ENCODE measurements around the gene CKS1B. TPM values are rescaled to one million over a fixed set of nuclear protein-coding genes. Genes with fewer than 3 reads are reported as not detected.

CKS1B gene
- polyA plus RNA-seq, 4 donors = 63.7 to 117 (median 75.6) TPM

- no peak for FAIRE-seq
- Histone ChIP-seq H3K36me3 (ENCODE audit: control insufficient read depth in 3 of 3, insufficient read depth in 2 of 3, low read depth in 1 of 3, low read length in 3 of 3) (peaks cover 6 to 95% (median 17%) of the 10 kb centered on the region in 3 donors), H3K27ac (ENCODE audit: low read depth in 1 of 3, low read length in 2 of 3) (peak overlapping the region; percentile 50 to 95 (median 84))
Observed at GRCh38 chr1:155012776-155013602, 38.5 kb downstream of the CKS1B start.

DNA sequence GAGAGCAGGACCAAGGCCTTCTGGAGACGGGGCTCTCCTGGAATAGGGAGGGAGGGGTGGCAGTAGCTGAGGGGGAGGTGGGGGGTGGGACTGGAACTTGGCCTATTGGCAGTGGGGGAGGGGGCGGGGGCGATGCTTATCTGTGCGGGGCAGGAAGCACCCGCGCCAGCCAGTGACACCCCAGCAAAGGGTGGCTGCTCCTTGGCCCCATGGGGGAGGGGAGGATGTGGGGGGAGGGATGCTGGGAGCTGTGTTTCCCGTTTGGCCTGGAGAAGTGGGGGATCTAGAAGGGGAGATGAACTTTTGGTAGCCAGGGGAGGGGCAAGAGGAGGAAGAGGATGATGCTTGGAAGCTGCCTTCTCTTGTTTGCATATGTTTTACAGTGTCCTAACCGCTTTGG, 39.2 kb downstream of the CKS1B start:
- FAIRE-seq (no peak), DNase-seq (peak in 1 of 2 donors; percentile 71)
- 7 to 35% (median 32%) methylated on average over 8 of the region's 8 CpGs for WGBS, 3 donors
- H3K27ac ChIP-seq (ENCODE audit: low read depth in 1 of 3, low read length in 2 of 3) = peak overlapping the region; percentile 48 to 95 (median 84)
- H3K4me1 ChIP-seq (ENCODE audit: control insufficient read depth in 3 of 3, insufficient read depth in 2 of 3, low read depth in 1 of 3, low read length in 2 of 3) = peaks cover 2 to 71% (median 33%) of the 10 kb centered on the region in 3 donors
- H3K27me3 ChIP-seq (ENCODE audit: control insufficient read depth in 3 of 3, insufficient read depth in 3 of 3, low read length in 3 of 3) = no peaks in the 10 kb centered on the region
- no peaks in the 10 kb centered on the region for H3K9me3 ChIP-seq (ENCODE audit: control insufficient read depth in 2 of 2, insufficient read depth in 1 of 2, low read depth in 1 of 2, low read length in 1 of 2)
- peaks cover 6 to 95% (median 22%) of the 10 kb centered on the region in 3 donors for H3K36me3 ChIP-seq (ENCODE audit: control insufficient read depth in 3 of 3, insufficient read depth in 2 of 3, low read depth in 1 of 3, low read length in 3 of 3)
- no peak overlapping the region for H3K4me3 ChIP-seq (ENCODE audit: low read depth in 1 of 3, low read length in 3 of 3)

More at GRCh38 chr1:155012776-155013602, 38.5 kb downstream of the CKS1B start:
- WGBS, 3 donors = 22 to 55% (median 46%) methylated on average over 3 of the region's 3 CpGs
- Histone ChIP-seq H3K27me3 (ENCODE audit: control insufficient read depth in 3 of 3, insufficient read depth in 3 of 3, low read length in 3 of 3) (no peaks in the 10 kb centered on the region), H3K4me3 (ENCODE audit: low read depth in 1 of 3, low read length in 3 of 3) (no peak overlapping the region), H3K9me3 (ENCODE audit: control insufficient read depth in 2 of 2, insufficient read depth in 1 of 2, low read depth in 1 of 2, low read length in 1 of 2) (no peaks in the 10 kb centered on the region), H3K4me1 (ENCODE audit: control insufficient read depth in 3 of 3, insufficient read depth in 2 of 3, low read depth in 1 of 3, low read length in 2 of 3) (peaks cover 2 to 75% (median 33%) of the 10 kb centered on the region in 3 donors)
- DNase-seq = peak in 1 of 2 donors; percentile 68

- H3K36me3 ChIP-seq (ENCODE audit: control insufficient read depth in 3 of 3, insufficient read depth in 2 of 3, low read depth in 1 of 3, low read length in 3 of 3) = peaks cover 6 to 91% (median 22%) of the 10 kb centered on the region in 3 donors
Observed at GRCh38 chr1:155014709-155015508, 40.4 kb downstream of the CKS1B start.

DNA sequence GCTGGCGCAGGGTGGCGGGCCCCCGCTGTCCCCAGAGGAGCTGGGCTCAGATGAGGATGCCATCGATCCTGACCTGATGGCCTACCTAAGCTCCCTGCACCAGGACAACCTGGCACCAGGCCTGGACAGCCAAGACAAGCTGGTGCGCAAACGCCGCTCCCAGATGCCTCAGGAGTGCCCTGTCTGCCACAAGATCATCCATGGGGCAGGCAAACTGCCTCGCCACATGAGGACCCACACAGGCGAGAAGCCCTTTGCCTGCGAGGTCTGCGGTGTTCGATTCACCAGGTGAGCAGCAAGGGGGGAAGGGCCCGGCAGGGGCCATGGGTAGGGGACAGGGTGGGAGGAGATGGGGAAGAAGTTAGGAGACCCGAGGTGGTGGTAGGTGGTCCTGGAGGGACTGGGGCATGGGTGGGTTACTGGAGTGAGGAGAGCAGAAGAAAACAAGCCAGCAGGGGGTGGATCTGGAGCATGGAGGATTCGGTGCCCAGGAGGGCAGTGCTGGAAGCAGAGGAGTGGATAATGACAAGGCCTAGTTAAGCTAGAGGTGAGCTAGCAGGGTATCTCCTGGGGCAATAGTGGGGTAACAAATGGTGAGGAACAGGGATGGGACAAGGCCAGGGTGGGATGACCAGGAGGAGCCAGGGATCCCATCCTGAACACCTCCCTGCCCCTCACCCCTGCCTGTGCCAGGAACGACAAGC, 41.2 kb downstream of the CKS1B start:
- no peak for FAIRE-seq
- Histone ChIP-seq H3K36me3 (ENCODE audit: control insufficient read depth in 3 of 3, insufficient read depth in 2 of 3, low read depth in 1 of 3, low read length in 3 of 3) (peaks cover 6 to 84% (median 22%) of the 10 kb centered on the region in 3 donors), H3K9me3 (ENCODE audit: control insufficient read depth in 2 of 2, insufficient read depth in 1 of 2, low read depth in 1 of 2, low read length in 1 of 2) (no peaks in the 10 kb centered on the region), H3K4me1 (ENCODE audit: control insufficient read depth in 3 of 3, insufficient read depth in 2 of 3, low read depth in 1 of 3, low read length in 2 of 3) (peaks cover 2 to 51% (median 31%) of the 10 kb centered on the region in 3 donors), H3K27me3 (ENCODE audit: control insufficient read depth in 3 of 3, insufficient read depth in 3 of 3, low read length in 3 of 3) (no peaks in the 10 kb centered on the region), H3K27ac (ENCODE audit: low read depth in 1 of 3, low read length in 2 of 3) (peak overlapping the region in 2 of 3 donors; percentile 83 to 99), H3K4me3 (ENCODE audit: low read depth in 1 of 3, low read length in 3 of 3) (no peak overlapping the region)
- DNase-seq = no peak
- WGBS, 3 donors = 69 to 80% (median 74%) methylated on average over 16 of the region's 16 CpGs

More at GRCh38 chr1:155014709-155015508, 40.4 kb downstream of the CKS1B start:
- WGBS, 3 donors = 87 to 90% (median 88%) methylated on average over 30 to 31 of the region's 31 CpGs
- Histone ChIP-seq H3K4me3 (ENCODE audit: low read depth in 1 of 3, low read length in 3 of 3) (no peak overlapping the region), H3K9me3 (ENCODE audit: control insufficient read depth in 2 of 2, insufficient read depth in 1 of 2, low read depth in 1 of 2, low read length in 1 of 2) (no peaks in the 10 kb centered on the region), H3K27me3 (ENCODE audit: control insufficient read depth in 3 of 3, insufficient read depth in 3 of 3, low read length in 3 of 3) (no peaks in the 10 kb centered on the region), H3K27ac (ENCODE audit: low read depth in 1 of 3, low read length in 2 of 3) (peak overlapping the region in 2 of 3 donors; percentile 5 to 99), H3K4me1 (ENCODE audit: control insufficient read depth in 3 of 3, insufficient read depth in 2 of 3, low read depth in 1 of 3, low read length in 2 of 3) (peaks cover 2 to 58% (median 33%) of the 10 kb centered on the region in 3 donors)
- DNase-seq (no peak), FAIRE-seq (no peak)

DNA sequence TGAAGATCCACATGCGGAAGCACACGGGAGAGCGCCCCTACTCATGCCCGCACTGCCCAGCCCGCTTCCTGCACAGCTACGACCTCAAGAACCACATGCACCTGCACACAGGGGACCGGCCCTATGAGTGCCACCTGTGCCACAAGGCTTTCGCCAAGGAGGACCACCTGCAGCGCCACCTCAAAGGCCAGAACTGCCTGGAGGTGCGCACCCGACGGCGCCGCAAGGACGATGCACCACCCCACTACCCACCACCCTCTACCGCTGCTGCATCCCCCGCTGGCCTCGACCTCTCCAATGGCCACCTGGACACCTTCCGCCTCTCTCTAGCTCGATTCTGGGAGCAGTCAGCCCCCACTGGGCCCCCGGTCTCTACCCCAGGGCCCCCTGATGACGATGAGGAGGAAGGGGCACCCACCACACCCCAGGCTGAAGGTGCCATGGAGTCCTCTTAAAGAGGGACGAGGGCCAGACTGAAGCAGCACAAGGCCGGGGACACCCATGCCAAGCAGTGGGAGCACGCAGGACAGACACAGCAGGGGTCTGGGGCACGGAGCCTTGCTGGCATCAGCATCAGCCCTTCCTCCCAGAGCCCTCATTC, 41.9 kb downstream of the CKS1B start:
- H3K4me1 ChIP-seq (ENCODE audit: control insufficient read depth in 3 of 3, insufficient read depth in 2 of 3, low read depth in 1 of 3, low read length in 2 of 3) = peaks cover 2 to 44% (median 25%) of the 10 kb centered on the region in 3 donors

DNA sequence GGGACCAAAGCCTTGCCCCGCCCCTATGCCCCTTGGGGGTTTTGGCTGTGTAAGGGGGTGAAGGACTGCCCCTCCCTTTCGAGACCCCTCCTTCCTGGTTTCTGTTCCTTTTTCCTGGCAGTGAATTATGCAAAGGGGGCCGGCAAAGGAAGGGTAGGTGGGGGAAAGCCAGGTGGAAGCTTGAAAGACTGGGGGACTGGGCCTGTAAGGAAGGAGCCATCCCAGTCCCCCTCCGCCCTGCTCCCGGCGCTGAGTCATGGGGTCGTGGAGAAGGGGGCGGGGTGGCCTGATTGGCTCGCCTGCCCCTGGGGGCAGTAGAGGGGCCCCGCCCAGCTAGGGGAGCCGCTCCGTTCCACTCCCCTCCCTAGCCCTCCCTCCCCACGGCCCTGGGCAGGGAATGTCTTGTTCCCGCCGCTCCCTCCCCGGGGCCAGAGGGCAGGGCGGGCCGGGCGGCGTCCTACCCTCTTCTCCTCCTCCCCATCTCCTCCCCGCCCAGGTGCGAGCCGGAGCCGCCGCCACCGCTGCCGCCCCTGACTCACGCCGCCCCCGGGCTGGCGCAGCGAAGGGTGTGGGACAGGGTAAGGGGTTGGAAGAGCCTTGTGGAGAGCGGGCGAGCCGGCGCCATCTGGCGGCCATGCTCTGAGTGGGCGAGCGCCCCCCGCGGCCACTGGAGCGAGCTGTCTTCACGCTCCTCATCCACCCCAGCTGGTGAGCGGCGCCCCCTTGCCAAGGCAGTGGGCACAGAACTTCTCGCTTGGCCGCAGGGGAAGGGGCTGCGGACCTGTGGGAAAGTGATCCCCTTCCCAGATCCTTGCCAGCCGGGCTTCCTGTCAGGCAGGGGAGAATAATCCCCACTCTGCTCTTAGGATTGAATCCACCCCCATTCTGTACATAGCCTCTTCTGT, 42.8 kb downstream of the CKS1B start:
- DNase-seq (peak; percentile 97 to 98), FAIRE-seq (no peak)
- H3K4me3 ChIP-seq (ENCODE audit: low read depth in 1 of 3, low read length in 3 of 3) = peak overlapping the region; percentile 4 to 38 (median 26)
- peaks cover 6 to 68% (median 19%) of the 10 kb centered on the region in 3 donors for H3K36me3 ChIP-seq (ENCODE audit: control insufficient read depth in 3 of 3, insufficient read depth in 2 of 3, low read depth in 1 of 3, low read length in 3 of 3)
- H3K27me3 ChIP-seq (ENCODE audit: control insufficient read depth in 3 of 3, insufficient read depth in 3 of 3, low read length in 3 of 3) = no peaks in the 10 kb centered on the region
- peak overlapping the region; percentile 83 to 99 (median 93) for H3K27ac ChIP-seq (ENCODE audit: low read depth in 1 of 3, low read length in 2 of 3)
- no peaks in the 10 kb centered on the region for H3K9me3 ChIP-seq (ENCODE audit: control insufficient read depth in 2 of 2, insufficient read depth in 1 of 2, low read depth in 1 of 2, low read length in 1 of 2)
- peaks cover 2 to 34% (median 15%) of the 10 kb centered on the region in 3 donors for H3K4me1 ChIP-seq (ENCODE audit: control insufficient read depth in 3 of 3, insufficient read depth in 2 of 3, low read depth in 1 of 3, low read length in 2 of 3)
- whole genome bisulfite sequencing, 3 donors = 3 to 6% (median 4%) methylated on average over 16 to 49 of the region's 49 CpGs

More for the DNA sequence above, 41.9 kb downstream of the CKS1B start:
- H3K9me3 ChIP-seq (ENCODE audit: control insufficient read depth in 2 of 2, insufficient read depth in 1 of 2, low read depth in 1 of 2, low read length in 1 of 2) = no peaks in the 10 kb centered on the region
- peak overlapping the region; percentile 83 to 99 (median 93) for H3K27ac ChIP-seq (ENCODE audit: low read depth in 1 of 3, low read length in 2 of 3)
- no peaks in the 10 kb centered on the region for H3K27me3 ChIP-seq (ENCODE audit: control insufficient read depth in 3 of 3, insufficient read depth in 3 of 3, low read length in 3 of 3)
- no peak overlapping the region for H3K4me3 ChIP-seq (ENCODE audit: low read depth in 1 of 3, low read length in 3 of 3)
- 56 to 68% (median 67%) methylated on average over 26 of the region's 26 CpGs for WGBS, 3 donors
- peaks cover 6 to 77% (median 19%) of the 10 kb centered on the region in 3 donors for H3K36me3 ChIP-seq (ENCODE audit: control insufficient read depth in 3 of 3, insufficient read depth in 2 of 3, low read depth in 1 of 3, low read length in 3 of 3)
- DNase-seq = no peak
- FAIRE-seq = no peak

- DNase-seq = no peak
- H3K4me3 ChIP-seq (ENCODE audit: low read depth in 1 of 3, low read length in 3 of 3) = peak overlapping the region in 2 of 3 donors; percentile 26 to 38
- H3K4me1 ChIP-seq (ENCODE audit: control insufficient read depth in 3 of 3, insufficient read depth in 2 of 3, low read depth in 1 of 3, low read length in 2 of 3) = peaks cover 2 to 28% (median 13%) of the 10 kb centered on the region in 3 donors
- no peak for FAIRE-seq
- H3K36me3 ChIP-seq (ENCODE audit: control insufficient read depth in 3 of 3, insufficient read depth in 2 of 3, low read depth in 1 of 3, low read length in 3 of 3) = peaks cover 6 to 61% (median 19%) of the 10 kb centered on the region in 3 donors
- H3K27me3 ChIP-seq (ENCODE audit: control insufficient read depth in 3 of 3, insufficient read depth in 3 of 3, low read length in 3 of 3) = no peaks in the 10 kb centered on the region
- H3K9me3 ChIP-seq (ENCODE audit: control insufficient read depth in 2 of 2, insufficient read depth in 1 of 2, low read depth in 1 of 2, low read length in 1 of 2) = no peaks in the 10 kb centered on the region
- H3K27ac ChIP-seq (ENCODE audit: low read depth in 1 of 3, low read length in 2 of 3) = peak overlapping the region; percentile 83 to 99 (median 93)
- 32 to 43% (median 39%) methylated on average over 6 of the region's 6 CpGs for WGBS, 3 donors
Observed at GRCh38 chr1:155017946-155018316, 43.5 kb downstream of the CKS1B start.

Measured in small intestine (tissue), 7 donors.